ENCODE data around the gene FIGNL1. TPM values are rescaled to one million over a fixed set of nuclear protein-coding genes. Genes with fewer than 3 reads are reported as not detected.

Gene FIGNL1
- polyA plus RNA-seq, 2 donors, result 7.7 to 10.7 TPM

GRCh38 chr7:50473531-50473930 lies 23.4 kb upstream of the FIGNL1 start:
- H3K36me3 ChIP-seq (ENCODE audit: control insufficient read depth in 2 of 2, insufficient read depth in 2 of 2, low read length in 1 of 2), result no peaks in the 10 kb centered on the region
- H3K4me1 ChIP-seq (ENCODE audit: control insufficient read depth in 2 of 2, insufficient read depth in 2 of 2, low read length in 1 of 2), result peaks cover 0 to 3% of the 10 kb centered on the region in 2 donors
- H3K27ac ChIP-seq (ENCODE audit: low read depth in 2 of 2, low read length in 1 of 2), result no peak overlapping the region
- H3K27me3 ChIP-seq (ENCODE audit: control insufficient read depth in 1 of 2, insufficient read depth in 2 of 2, low read length in 2 of 2), result no peaks in the 10 kb centered on the region
- 91 to 95% methylated on average over 4 of the region's 4 CpGs for WGBS, 2 donors
- H3K4me3 ChIP-seq (ENCODE audit: low read depth in 1 of 2, low read length in 2 of 2), result no peak overlapping the region
- no peaks in the 10 kb centered on the region for H3K9me3 ChIP-seq (ENCODE audit: control insufficient read depth in 2 of 2, insufficient read depth in 1 of 2, low read depth in 1 of 2, low read length in 1 of 2)

DNA sequence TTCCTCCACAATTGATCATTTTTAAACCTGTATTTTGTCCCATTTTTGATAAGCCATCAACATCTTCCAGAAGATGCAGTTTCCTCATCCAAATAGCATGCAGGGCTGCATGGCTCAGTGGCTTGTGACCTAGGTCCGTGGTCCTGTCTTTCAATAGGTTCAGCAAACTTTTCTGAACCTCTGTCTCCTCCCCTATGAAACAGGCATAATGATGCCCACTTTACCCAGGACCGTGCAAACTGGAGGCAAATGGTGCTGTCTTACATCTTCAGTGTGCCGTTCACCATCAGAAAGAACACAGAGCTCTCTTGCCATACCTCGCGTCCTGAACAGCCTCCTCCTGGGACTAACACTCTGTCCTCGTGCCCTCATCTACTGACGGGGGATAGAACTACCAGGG lies 22.3 kb upstream of the FIGNL1 start:
- Histone ChIP-seq H3K27me3 (ENCODE audit: control insufficient read depth in 1 of 2, insufficient read depth in 2 of 2, low read length in 2 of 2) (no peaks in the 10 kb centered on the region), H3K4me3 (ENCODE audit: low read depth in 1 of 2, low read length in 2 of 2) (no peak overlapping the region), H3K4me1 (ENCODE audit: control insufficient read depth in 2 of 2, insufficient read depth in 2 of 2, low read length in 1 of 2) (peaks cover 3% of the 10 kb centered on the region in 2 donors), H3K36me3 (ENCODE audit: control insufficient read depth in 2 of 2, insufficient read depth in 2 of 2, low read length in 1 of 2) (no peaks in the 10 kb centered on the region), H3K27ac (ENCODE audit: low read depth in 2 of 2, low read length in 1 of 2) (no peak overlapping the region), H3K9me3 (ENCODE audit: control insufficient read depth in 2 of 2, insufficient read depth in 1 of 2, low read depth in 1 of 2, low read length in 1 of 2) (no peaks in the 10 kb centered on the region)
- WGBS, 2 donors, result 92 to 94% methylated on average over 7 of the region's 7 CpGs

DNA sequence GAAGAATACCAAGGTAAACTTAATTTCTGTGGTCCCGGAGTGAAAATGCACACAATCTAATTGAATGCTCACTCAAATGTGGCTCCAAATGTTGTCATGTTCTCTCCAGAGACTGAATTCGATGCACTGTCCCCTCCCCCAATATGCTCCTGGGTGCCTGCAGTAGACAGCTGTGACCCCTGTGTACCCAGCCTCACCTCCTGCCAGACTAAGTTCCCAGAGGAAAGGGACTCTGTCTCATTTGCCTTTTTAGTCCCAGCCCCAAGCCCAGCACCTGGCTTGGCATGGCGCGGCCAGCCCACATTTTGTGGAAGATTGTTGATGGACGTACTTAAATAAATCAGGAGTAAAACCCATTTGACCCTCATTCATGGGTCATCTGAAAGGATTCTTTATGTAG lies 21.8 kb upstream of the FIGNL1 start:
- H3K9me3 ChIP-seq (ENCODE audit: control insufficient read depth in 2 of 2, insufficient read depth in 1 of 2, low read depth in 1 of 2, low read length in 1 of 2), result no peaks in the 10 kb centered on the region
- no peak overlapping the region for H3K27ac ChIP-seq (ENCODE audit: low read depth in 2 of 2, low read length in 1 of 2)
- no peaks in the 10 kb centered on the region for H3K27me3 ChIP-seq (ENCODE audit: control insufficient read depth in 1 of 2, insufficient read depth in 2 of 2, low read length in 2 of 2)
- WGBS, 2 donors, result 92 to 95% methylated on average over 5 of the region's 5 CpGs
- H3K4me3 ChIP-seq (ENCODE audit: low read depth in 1 of 2, low read length in 2 of 2), result no peak overlapping the region
- H3K4me1 ChIP-seq (ENCODE audit: control insufficient read depth in 2 of 2, insufficient read depth in 2 of 2, low read length in 1 of 2), result peaks cover 3% of the 10 kb centered on the region in 2 donors
- H3K36me3 ChIP-seq (ENCODE audit: control insufficient read depth in 2 of 2, insufficient read depth in 2 of 2, low read length in 1 of 2), result no peaks in the 10 kb centered on the region

DNA sequence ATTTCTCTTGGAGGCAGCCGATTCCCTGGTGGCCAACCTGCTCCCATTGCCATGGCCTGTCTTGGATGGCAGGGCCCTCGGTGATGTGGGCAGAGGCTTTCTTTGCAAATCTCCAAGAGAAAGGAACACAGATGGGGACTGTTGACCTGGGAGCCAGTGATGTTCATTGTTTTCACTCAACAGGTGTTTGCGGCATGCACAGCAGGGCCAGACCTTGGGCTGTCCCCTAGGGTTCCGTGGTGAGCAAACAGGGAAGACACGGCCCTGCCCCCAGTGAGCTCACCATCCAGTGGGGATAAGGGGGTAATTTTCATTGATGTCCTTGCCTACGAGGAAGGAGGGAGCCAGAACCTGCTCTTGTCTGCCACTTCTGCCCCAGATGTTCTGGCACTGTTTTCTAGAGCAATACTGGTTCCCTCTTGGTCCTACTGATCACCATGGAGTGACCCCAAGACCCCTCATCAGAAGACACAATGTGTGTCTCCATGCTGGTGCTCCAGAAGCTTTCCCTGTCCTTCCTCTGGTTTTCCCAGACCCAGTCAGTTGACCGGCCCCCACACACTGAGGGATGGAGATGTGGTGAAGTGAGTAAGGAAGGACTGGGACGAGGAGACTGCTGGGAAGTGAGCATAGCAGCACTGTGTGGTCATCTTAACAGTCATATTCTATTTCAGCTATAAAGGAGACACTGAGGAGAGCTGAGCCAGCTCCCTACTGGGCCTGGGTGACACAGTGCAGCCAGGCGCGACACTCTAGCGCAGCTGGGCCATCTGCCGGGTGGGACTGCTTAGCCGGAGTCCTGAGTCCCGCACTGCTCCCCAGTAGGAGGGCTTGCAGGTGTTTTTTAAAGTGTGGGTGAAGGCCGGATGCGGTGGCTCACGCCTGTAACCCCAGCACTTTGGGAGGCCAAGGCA lies 20.4 kb upstream of the FIGNL1 start:
- no peak overlapping the region for H3K4me3 ChIP-seq (ENCODE audit: low read depth in 1 of 2, low read length in 2 of 2)
- H3K9me3 ChIP-seq (ENCODE audit: control insufficient read depth in 2 of 2, insufficient read depth in 1 of 2, low read depth in 1 of 2, low read length in 1 of 2), result no peaks in the 10 kb centered on the region
- WGBS, 2 donors, result 94 to 97% methylated on average over 17 of the region's 17 CpGs
- H3K4me1 ChIP-seq (ENCODE audit: control insufficient read depth in 2 of 2, insufficient read depth in 2 of 2, low read length in 1 of 2), result peaks cover 3% of the 10 kb centered on the region in 2 donors
- H3K36me3 ChIP-seq (ENCODE audit: control insufficient read depth in 2 of 2, insufficient read depth in 2 of 2, low read length in 1 of 2), result no peaks in the 10 kb centered on the region
- H3K27ac ChIP-seq (ENCODE audit: low read depth in 2 of 2, low read length in 1 of 2), result no peak overlapping the region
- H3K27me3 ChIP-seq (ENCODE audit: control insufficient read depth in 1 of 2, insufficient read depth in 2 of 2, low read length in 2 of 2), result no peaks in the 10 kb centered on the region

GRCh38 chr7:50469181-50469580 lies 19.0 kb upstream of the FIGNL1 start:
- Histone ChIP-seq H3K4me1 (ENCODE audit: control insufficient read depth in 2 of 2, insufficient read depth in 2 of 2, low read length in 1 of 2) (peaks cover 2 to 3% of the 10 kb centered on the region in 2 donors), H3K4me3 (ENCODE audit: low read depth in 1 of 2, low read length in 2 of 2) (no peak overlapping the region), H3K27me3 (ENCODE audit: control insufficient read depth in 1 of 2, insufficient read depth in 2 of 2, low read length in 2 of 2) (no peaks in the 10 kb centered on the region), H3K9me3 (ENCODE audit: control insufficient read depth in 2 of 2, insufficient read depth in 1 of 2, low read depth in 1 of 2, low read length in 1 of 2) (no peaks in the 10 kb centered on the region), H3K36me3 (ENCODE audit: control insufficient read depth in 2 of 2, insufficient read depth in 2 of 2, low read length in 1 of 2) (no peaks in the 10 kb centered on the region), H3K27ac (ENCODE audit: low read depth in 2 of 2, low read length in 1 of 2) (no peak overlapping the region)
- 92 to 93% methylated on average over 4 of the region's 4 CpGs for WGBS, 2 donors

DNA sequence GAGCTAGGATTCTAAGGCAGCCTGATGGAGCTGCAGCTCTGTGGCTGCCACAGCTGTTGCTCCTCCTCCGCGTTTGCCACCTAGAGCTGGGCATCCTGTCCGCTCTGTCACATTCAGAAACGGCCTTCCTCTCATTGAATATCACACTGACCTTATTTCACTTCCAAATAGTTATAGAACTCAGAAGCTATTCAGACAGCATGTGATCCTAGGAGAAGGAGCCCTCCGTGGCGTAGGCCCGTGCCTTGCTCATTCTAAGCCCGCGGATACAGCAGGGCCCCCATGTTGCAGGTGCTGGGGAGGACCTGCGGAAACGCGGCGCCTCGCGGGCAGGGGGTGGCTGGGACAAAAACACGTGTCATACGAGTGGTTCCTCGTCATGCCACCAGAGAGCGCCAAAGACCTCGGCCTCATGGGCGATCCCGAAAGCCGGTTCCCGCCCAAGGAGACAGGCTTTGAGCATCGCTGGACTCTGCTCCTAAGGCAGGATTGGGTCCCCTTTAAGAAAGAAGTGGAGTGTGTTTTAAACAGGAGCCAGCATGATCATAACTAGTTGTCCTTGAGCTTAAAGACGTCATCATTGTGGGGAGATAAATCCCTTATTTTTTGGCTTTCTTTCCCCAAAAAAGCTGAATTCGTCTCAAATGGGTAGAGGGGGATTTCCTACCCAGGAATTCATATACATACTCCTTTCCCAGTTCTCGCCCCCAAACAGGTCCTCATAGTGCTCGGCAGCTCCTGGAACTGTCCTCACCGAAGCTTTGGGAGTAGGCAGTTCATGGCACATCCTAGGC lies 17.9 kb upstream of the FIGNL1 start:
- Histone ChIP-seq H3K36me3 (ENCODE audit: control insufficient read depth in 2 of 2, insufficient read depth in 2 of 2, low read length in 1 of 2) (no peaks in the 10 kb centered on the region), H3K27ac (ENCODE audit: low read depth in 2 of 2, low read length in 1 of 2) (no peak overlapping the region), H3K4me1 (ENCODE audit: control insufficient read depth in 2 of 2, insufficient read depth in 2 of 2, low read length in 1 of 2) (peaks cover 0 to 3% of the 10 kb centered on the region in 2 donors), H3K4me3 (ENCODE audit: low read depth in 1 of 2, low read length in 2 of 2) (no peak overlapping the region), H3K27me3 (ENCODE audit: control insufficient read depth in 1 of 2, insufficient read depth in 2 of 2, low read length in 2 of 2) (no peaks in the 10 kb centered on the region), H3K9me3 (ENCODE audit: control insufficient read depth in 2 of 2, insufficient read depth in 1 of 2, low read depth in 1 of 2, low read length in 1 of 2) (no peaks in the 10 kb centered on the region)
- WGBS, 2 donors, result 10 to 13% methylated on average over 30 of the region's 30 CpGs

DNA sequence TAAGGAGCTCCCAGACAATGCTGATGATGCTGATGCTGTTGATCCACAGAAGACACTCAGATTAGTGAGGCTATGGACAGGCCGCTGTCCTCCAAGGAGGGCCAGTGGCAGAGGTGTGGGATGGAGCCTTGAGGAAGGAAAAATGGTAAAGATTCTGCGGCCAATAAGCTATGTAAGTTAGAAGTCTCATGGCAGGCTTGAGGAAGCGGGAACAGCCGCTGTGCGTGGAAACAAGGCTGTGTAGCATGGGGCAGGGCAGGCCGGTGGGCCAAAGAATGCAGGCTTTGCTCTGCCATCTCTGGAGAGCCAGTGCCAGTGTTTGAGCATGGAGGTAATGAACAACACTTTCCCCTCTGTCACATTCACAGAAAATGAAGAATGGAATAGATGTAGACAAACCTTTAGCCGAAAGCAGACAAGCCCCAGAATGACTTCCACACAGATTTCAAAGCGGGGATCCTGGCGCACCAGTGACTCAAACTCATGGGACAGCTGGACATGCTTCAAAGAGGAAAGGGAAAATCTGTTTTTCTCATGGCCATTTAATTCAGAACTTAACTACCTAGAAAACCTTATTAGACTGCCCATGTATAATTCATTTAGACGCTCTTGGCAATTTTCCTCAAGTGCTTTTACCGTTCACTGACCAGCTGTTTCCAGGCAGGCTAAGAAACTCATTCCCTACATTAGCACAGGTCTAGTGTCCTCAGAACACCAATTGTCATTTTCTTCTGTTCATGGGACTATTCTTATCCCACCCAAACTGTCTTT lies 16.9 kb upstream of the FIGNL1 start:
- H3K4me3 ChIP-seq (ENCODE audit: low read depth in 1 of 2, low read length in 2 of 2), result no peak overlapping the region
- no peaks in the 10 kb centered on the region for H3K36me3 ChIP-seq (ENCODE audit: control insufficient read depth in 2 of 2, insufficient read depth in 2 of 2, low read length in 1 of 2)
- no peaks in the 10 kb centered on the region for H3K27me3 ChIP-seq (ENCODE audit: control insufficient read depth in 1 of 2, insufficient read depth in 2 of 2, low read length in 2 of 2)
- H3K27ac ChIP-seq (ENCODE audit: low read depth in 2 of 2, low read length in 1 of 2), result no peak overlapping the region
- 97 to 98% methylated on average over 11 of the region's 11 CpGs for WGBS, 2 donors
- H3K9me3 ChIP-seq (ENCODE audit: control insufficient read depth in 2 of 2, insufficient read depth in 1 of 2, low read depth in 1 of 2, low read length in 1 of 2), result no peaks in the 10 kb centered on the region
- H3K4me1 ChIP-seq (ENCODE audit: control insufficient read depth in 2 of 2, insufficient read depth in 2 of 2, low read length in 1 of 2), result peaks cover 0 to 3% of the 10 kb centered on the region in 2 donors

DNA sequence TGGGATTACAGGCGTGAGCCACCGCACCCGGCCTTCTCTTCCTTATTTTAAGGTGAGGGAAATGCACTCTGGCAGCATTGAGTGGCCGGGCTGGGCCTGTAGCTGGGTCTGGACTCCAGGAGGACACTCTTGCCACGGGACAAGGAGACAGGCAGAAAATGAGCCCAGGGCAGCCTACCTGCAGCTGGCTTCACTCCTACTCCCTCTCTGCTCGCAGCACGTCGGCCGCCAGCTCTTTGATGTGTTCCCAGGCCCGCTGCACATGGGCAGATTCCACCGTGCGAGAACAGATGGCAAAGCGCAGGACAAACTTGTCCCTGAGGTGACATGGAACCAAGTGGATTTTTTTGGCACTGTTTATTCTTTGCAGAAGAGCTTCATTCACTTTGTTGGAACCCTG lies 12.9 kb upstream of the FIGNL1 start:
- peaks cover 0 to 3% of the 10 kb centered on the region in 2 donors for H3K4me1 ChIP-seq (ENCODE audit: control insufficient read depth in 2 of 2, insufficient read depth in 2 of 2, low read length in 1 of 2)
- H3K27me3 ChIP-seq (ENCODE audit: control insufficient read depth in 1 of 2, insufficient read depth in 2 of 2, low read length in 2 of 2), result no peaks in the 10 kb centered on the region
- WGBS, 2 donors, result 94 to 95% methylated on average over 13 of the region's 13 CpGs
- H3K9me3 ChIP-seq (ENCODE audit: control insufficient read depth in 2 of 2, insufficient read depth in 1 of 2, low read depth in 1 of 2, low read length in 1 of 2), result no peaks in the 10 kb centered on the region
- no peaks in the 10 kb centered on the region for H3K36me3 ChIP-seq (ENCODE audit: control insufficient read depth in 2 of 2, insufficient read depth in 2 of 2, low read length in 1 of 2)
- H3K27ac ChIP-seq (ENCODE audit: low read depth in 2 of 2, low read length in 1 of 2), result no peak overlapping the region
- H3K4me3 ChIP-seq (ENCODE audit: low read depth in 1 of 2, low read length in 2 of 2), result no peak overlapping the region

DNA sequence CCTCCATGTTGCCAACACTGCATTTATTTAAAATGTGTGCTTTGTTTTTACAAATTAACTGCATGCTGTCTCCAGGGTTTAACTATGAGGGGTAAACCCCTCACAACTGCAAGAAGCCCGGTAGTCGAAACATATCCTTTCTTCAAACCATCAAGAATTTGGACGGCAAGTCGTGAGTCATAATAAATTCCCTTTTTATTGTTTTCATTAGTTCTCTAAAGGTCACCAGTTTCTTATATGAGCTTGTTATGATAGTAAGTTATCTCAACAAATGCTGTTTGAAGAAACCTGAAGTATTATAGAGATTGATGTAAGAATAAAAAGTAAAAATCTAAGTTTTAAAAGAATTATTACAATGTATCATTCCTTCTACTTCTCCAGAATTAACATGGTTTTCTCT lies 12.2 kb upstream of the FIGNL1 start:
- H3K27ac ChIP-seq (ENCODE audit: low read depth in 2 of 2, low read length in 1 of 2), result no peak overlapping the region
- WGBS, 2 donors, result 66 to 77% methylated on average over 4 of the region's 4 CpGs

More for the DNA sequence above, 12.2 kb upstream of the FIGNL1 start:
- Histone ChIP-seq H3K4me1 (ENCODE audit: control insufficient read depth in 2 of 2, insufficient read depth in 2 of 2, low read length in 1 of 2) (no peaks in the 10 kb centered on the region), H3K36me3 (ENCODE audit: control insufficient read depth in 2 of 2, insufficient read depth in 2 of 2, low read length in 1 of 2) (no peaks in the 10 kb centered on the region), H3K4me3 (ENCODE audit: low read depth in 1 of 2, low read length in 2 of 2) (no peak overlapping the region), H3K27me3 (ENCODE audit: control insufficient read depth in 1 of 2, insufficient read depth in 2 of 2, low read length in 2 of 2) (no peaks in the 10 kb centered on the region), H3K9me3 (ENCODE audit: control insufficient read depth in 2 of 2, insufficient read depth in 1 of 2, low read depth in 1 of 2, low read length in 1 of 2) (no peaks in the 10 kb centered on the region)
